HFFc6 (cell line): ENCODE results near the gene PSG7. TPM values are rescaled to one million over a fixed set of nuclear protein-coding genes. Genes with fewer than 3 reads are reported as not detected.
"Not testable (repeated sequence)": the region's sequence is repeated elsewhere in the genome, so short reads cannot be mapped to it uniquely, and the experiment has no call there.

Source experiments
- DNase-seq: peaks from one replicate; pipeline ENCODE4 v3.0.0-alpha.2; 2018
- H3K27ac Mint-ChIP-seq: 2 replicates; pipeline ENCODE4 v1.8.0; 2020; ENCODE audit warnings: mild to moderate bottlenecking, mixed read lengths
- H3K27me3 Mint-ChIP-seq: 2 replicates; pipeline ENCODE4 v1.8.0; 2021; ENCODE audit warnings: mild to moderate bottlenecking, moderate library complexity, mixed read lengths; ENCODE audit not compliant: insufficient read depth
- H3K36me3 Mint-ChIP-seq: 2 replicates; pipeline ENCODE4 v1.8.0; 2021; ENCODE audit warnings: low read depth, mixed read lengths
- H3K4me1 Mint-ChIP-seq: 2 replicates; pipeline ENCODE4 v1.8.0; 2020; ENCODE audit warnings: low read depth, mixed read lengths
- H3K4me3 Mint-ChIP-seq: 2 replicates; pipeline ENCODE4 v1.8.0; 2020; ENCODE audit warnings: mild to moderate bottlenecking, moderate library complexity, mixed read lengths
- H3K9me3 Mint-ChIP-seq: 2 replicates; pipeline ENCODE4 v1.8.0; 2020; ENCODE audit warnings: mild to moderate bottlenecking, mixed read lengths
- total RNA-seq, 6 experiments: library from RNA; stranded (reverse); fragmentation: NEBNext Ultra II Directional; extraction: Animal tissue kit (Norgen Biotek cat#: 25700); gene quantifications; 2 replicates in 1 of 6; 3 replicates in 5 of 6; pipeline ENCODE4 v1.2.3, GENCODE V29; 2021
- TF ChIP-seq, protein P1 (sequence below): fragments of 200-600 bp; sonication (generic); IDR thresholded peaks from 2 replicates; pipeline ENCODE4 v1.5.0; 2021; ENCODE audit warnings: antibody characterized with exemption, mild to moderate bottlenecking

PSG7 gene
- total RNA-seq, 6 experiments from 2014 or later: 0.10 to 0.28 (median 0.18) TPM; not detected in 1

DNA sequence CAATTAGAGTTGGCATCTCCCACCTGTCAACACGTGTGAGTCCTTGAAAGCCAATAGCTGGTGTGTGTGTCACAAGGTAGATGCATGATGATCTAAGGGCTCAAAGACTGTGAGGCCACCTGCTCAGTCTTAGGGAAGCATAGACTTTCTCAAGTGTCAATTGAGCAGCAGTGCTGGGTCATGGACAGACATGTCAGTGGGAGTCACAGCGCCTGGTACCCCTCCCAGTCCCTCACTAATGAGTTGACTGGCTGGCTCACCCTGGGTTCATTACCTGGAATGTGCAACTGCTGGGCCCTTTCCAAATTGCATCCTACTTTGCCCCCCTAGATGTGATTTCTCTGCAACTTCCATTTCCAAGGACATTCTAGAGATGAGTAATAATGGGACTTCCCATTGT lies 10.2 kb downstream of the PSG7 start:
- TF ChIP-seq, protein P1, sequence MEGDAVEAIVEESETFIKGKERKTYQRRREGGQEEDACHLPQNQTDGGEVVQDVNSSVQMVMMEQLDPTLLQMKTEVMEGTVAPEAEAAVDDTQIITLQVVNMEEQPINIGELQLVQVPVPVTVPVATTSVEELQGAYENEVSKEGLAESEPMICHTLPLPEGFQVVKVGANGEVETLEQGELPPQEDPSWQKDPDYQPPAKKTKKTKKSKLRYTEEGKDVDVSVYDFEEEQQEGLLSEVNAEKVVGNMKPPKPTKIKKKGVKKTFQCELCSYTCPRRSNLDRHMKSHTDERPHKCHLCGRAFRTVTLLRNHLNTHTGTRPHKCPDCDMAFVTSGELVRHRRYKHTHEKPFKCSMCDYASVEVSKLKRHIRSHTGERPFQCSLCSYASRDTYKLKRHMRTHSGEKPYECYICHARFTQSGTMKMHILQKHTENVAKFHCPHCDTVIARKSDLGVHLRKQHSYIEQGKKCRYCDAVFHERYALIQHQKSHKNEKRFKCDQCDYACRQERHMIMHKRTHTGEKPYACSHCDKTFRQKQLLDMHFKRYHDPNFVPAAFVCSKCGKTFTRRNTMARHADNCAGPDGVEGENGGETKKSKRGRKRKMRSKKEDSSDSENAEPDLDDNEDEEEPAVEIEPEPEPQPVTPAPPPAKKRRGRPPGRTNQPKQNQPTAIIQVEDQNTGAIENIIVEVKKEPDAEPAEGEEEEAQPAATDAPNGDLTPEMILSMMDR: no peak
- Mint-ChIP-seq H3K9me3 (no peaks in the 10 kb centered on the region), H3K4me3 (no peak overlapping the region), H3K36me3 (no peaks in the 10 kb centered on the region), H3K4me1 (peaks cover 56% of the 10 kb centered on the region), H3K27me3 (peaks cover 3% of the 10 kb centered on the region; the same call in 1 of the 2 replicates), H3K27ac (no peak overlapping the region)
- no peak for DNase-seq

DNA sequence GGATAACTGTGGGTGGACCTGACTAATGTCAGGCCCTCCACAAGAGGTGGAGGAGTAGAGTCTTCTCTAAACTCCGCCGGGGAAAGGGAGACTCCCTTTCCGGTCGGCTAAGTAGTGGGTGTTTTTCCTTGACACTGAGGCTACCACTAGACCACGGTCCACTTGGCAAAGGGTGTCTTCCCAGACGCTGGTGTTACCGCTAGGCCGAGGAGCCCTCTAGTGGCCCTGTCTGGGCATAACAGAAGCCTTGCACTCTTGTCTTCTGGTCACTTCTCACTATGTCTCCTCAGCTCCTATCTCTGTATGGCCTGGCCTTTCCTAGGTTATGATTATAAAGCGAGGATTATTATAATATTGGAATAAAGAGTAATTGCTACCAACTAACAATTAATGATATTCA lies 13.9 kb downstream of the PSG7 start:
- Mint-ChIP-seq H3K27ac (peak overlapping the region; percentile 11; the same call in 1 of the 2 replicates), H3K4me1 (peaks cover 60% of the 10 kb centered on the region)
- not testable (repeated sequence) for H3K27me3 Mint-ChIP-seq, H3K9me3 Mint-ChIP-seq, H3K36me3 Mint-ChIP-seq, H3K4me3 Mint-ChIP-seq
- peak; percentile 72 for DNase-seq
- TF ChIP-seq, protein P1: peak; percentile 90

DNA sequence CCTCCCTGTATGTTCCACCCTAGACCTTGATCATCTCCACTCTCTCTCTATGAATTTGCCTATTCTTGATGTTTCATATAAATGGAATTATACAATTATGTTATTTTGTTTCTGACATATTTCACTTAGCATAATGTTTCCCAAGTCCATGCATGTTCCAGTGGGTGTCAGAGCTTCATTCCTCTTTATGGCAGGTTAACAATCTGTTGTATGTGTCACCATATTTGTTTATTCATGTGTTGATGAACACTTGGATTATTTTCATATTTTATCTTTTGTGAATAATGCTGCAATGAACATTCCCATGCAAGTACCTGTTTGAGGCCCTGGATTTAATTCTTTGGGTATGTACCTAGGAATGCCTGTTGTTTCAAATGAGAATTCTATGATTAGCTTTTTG lies 16.0 kb downstream of the PSG7 start:
- not testable (repeated sequence) for H3K27me3 Mint-ChIP-seq, DNase-seq, H3K9me3 Mint-ChIP-seq, H3K27ac Mint-ChIP-seq, H3K4me3 Mint-ChIP-seq
- peaks cover 12% of the 10 kb centered on the region for H3K36me3 Mint-ChIP-seq
- peaks cover 63% of the 10 kb centered on the region for H3K4me1 Mint-ChIP-seq

DNA sequence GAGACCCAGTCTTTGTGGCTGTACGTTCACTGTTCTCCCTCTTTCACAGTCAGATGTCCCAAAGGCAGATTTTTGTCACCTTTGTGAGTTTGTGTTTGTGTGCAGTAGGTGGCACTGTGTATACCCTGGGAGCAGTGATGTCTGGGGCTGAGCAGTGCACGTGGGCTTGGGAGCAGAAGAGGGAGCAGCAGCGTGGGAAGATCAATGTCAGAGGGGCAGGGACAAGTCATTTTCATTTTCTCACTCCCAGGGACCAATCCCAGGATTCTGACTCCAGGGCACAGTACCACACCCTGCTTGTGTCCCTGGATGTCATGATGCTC lies 17.3 kb downstream of the PSG7 start:
- H3K9me3 Mint-ChIP-seq: no peaks in the 10 kb centered on the region
- H3K27me3 Mint-ChIP-seq: peaks cover 3% of the 10 kb centered on the region; the same call in 1 of the 2 replicates
- H3K4me3 Mint-ChIP-seq: no peak overlapping the region

DNA sequence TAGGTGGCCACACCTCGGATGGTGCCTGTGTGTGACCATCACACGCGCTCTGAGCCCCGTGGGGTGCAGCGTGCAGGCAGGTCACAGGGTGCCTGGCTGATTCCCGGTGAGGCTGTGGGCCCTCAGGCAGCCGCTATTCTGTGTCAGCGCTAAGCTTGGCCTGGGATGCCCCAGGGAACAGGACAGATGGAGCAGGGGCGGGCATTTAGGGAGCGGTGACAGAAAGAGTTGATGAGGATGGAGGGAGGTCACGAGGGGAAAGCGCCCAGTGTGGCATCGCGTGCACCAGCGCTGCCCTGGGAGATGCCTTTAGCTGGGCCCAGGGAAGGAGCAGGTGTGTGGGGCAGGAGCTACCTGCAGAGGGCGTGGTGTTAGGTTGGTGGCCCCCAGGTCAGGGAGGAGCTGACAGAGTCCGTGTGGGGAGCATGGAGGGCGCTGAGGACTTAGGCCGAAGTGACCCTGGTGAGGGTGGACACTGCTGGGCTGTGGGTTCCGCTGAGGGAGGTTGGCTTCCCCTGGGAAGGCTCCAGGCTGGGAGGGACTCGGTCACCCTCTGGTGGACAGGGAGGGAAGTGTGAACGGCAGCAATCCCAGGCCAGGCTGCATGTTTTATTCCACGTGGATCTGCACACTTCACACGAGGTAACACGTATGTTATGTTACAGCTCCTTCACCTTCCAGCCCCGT lies 17.8 kb downstream of the PSG7 start:
- H3K36me3 Mint-ChIP-seq: peaks cover 12% of the 10 kb centered on the region
- H3K4me3 Mint-ChIP-seq, DNase-seq, H3K9me3 Mint-ChIP-seq, H3K27me3 Mint-ChIP-seq: not testable (repeated sequence)
- H3K4me1 Mint-ChIP-seq: peaks cover 70% of the 10 kb centered on the region
- TF ChIP-seq, protein P1: peak; percentile 74
- H3K27ac Mint-ChIP-seq: peak overlapping the region; percentile 45; the same call in 1 of the 2 replicates

More for the DNA sequence above, 17.3 kb downstream of the PSG7 start:
- peak overlapping the region; percentile 45 for H3K27ac Mint-ChIP-seq
- H3K4me1 Mint-ChIP-seq: peaks cover 70% of the 10 kb centered on the region
- DNase-seq: no peak
- TF ChIP-seq, protein P1: peak; percentile 39
- H3K36me3 Mint-ChIP-seq: peaks cover 12% of the 10 kb centered on the region

DNA sequence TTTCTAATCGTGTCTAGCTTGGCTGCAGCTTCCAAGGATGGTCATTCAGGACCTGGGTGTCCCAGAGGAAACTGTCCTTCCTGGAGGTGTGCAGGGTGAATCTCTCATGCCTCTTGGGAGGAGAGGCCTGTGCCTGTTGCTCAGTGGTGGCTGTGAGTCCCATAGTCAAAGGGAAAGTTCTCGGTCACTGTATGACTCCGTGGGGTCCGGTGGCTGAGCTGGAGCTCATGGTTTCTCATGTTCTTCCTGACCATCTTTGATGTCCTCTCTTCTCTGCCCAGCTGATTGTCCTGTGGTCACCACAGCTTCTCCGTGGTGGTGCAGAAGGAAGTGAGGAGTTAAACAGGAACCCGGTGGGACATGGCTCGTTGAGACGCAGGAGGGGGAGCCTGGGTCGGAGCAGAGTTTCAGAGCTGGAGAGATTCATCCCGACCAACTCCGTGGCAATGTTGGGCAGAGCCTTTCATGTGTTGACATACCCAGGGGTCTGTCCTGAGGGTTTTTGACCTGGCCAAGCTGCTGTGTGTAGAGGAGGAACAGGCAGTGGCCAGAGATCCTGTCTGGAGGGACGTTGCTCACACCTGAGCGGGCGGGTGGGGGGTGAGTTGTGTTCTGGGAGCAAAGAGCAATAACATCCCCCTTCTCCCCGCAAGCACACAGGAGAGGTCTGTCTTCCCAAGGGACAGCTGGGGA lies 18.5 kb downstream of the PSG7 start:
- not testable (repeated sequence) for DNase-seq, H3K27me3 Mint-ChIP-seq, H3K9me3 Mint-ChIP-seq, H3K4me3 Mint-ChIP-seq
- Mint-ChIP-seq H3K27ac (peak overlapping the region; percentile 69; the same call in 1 of the 2 replicates), H3K36me3 (peaks cover 12% of the 10 kb centered on the region), H3K4me1 (peaks cover 73% of the 10 kb centered on the region)

DNA sequence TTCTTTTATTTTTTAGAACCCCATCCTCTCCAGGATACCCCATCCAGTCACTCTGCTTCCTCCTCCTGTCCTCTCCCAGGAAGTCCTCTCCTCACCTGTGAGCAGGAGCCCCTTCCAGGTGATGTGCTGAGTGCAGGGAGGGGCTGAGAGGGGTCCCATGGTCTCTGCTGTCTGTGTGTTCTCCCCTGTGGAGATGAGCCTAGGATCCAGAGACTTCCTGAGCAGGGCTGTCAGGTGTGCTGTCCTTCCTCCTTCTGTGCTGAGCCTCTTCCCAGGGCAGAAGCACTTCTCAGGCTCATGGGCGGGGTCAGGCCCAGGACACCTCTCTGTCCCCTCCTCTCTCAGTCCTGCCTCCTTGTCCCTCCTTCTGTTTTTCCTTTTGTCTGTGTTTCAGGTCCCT lies 19.4 kb downstream of the PSG7 start, which contains the start of gene PSG6:
PSG6 (minus strand) TSS at position 261 of the 400 bp plus-strand sequence; CDS start at position 159, 102 bp downstream.
- Mint-ChIP-seq H3K36me3 (peaks cover 12% of the 10 kb centered on the region), H3K4me1 (peaks cover 69% of the 10 kb centered on the region), H3K27ac (peak within 1 kb of the TSS; percentile 69)
- H3K27me3 Mint-ChIP-seq, DNase-seq, H3K9me3 Mint-ChIP-seq, H3K4me3 Mint-ChIP-seq: not testable (repeated sequence)

DNA sequence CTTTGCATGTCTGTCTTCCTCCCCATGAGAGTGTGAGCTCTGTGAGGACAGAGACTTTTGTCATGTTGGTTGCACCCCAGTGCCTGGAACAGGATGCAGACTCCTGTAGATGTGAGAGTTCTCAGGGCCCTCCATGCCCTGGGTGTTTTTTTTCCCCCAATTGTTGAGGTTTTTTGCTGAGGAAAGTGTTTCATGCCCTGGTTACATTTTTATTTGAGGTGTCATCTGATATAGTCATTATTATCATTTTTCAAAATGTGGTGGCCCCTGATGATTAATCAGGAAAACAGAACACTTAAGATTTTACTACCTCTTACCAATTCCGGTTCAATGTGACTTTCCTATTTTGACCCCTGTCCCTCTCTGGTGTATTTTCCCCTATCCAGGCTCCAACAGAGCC lies 20.1 kb downstream of the PSG7 start:
- H3K27me3 Mint-ChIP-seq, DNase-seq, H3K4me3 Mint-ChIP-seq, H3K9me3 Mint-ChIP-seq: not testable (repeated sequence)
- H3K27ac Mint-ChIP-seq: peak overlapping the region; percentile 32; the same call in 1 of the 2 replicates
- H3K4me1 Mint-ChIP-seq: peaks cover 62% of the 10 kb centered on the region
- H3K36me3 Mint-ChIP-seq: peaks cover 12% of the 10 kb centered on the region

DNA sequence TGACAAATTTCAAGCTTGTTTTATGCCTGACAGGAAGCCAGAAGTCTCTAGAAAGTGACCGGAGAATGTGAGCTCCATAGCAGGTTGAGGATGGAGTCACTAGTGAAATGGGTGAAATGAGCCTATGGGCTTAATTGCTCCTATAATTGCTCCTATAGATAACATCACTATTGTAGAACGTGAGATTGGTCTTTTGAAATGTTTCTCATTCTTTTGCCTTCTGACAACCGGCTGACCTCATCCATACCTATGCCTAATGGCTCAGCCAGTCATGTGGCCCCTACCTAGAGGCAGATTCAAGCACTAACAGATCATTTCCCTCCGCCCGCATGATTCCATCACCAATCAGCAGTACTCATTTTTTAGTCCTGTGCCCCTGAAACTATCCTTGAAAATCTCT lies 23.5 kb downstream of the PSG7 start:
- not testable (repeated sequence) for DNase-seq, H3K36me3 Mint-ChIP-seq, H3K9me3 Mint-ChIP-seq, H3K27ac Mint-ChIP-seq, H3K27me3 Mint-ChIP-seq, H3K4me3 Mint-ChIP-seq
- peaks cover 38% of the 10 kb centered on the region for H3K4me1 Mint-ChIP-seq

DNA sequence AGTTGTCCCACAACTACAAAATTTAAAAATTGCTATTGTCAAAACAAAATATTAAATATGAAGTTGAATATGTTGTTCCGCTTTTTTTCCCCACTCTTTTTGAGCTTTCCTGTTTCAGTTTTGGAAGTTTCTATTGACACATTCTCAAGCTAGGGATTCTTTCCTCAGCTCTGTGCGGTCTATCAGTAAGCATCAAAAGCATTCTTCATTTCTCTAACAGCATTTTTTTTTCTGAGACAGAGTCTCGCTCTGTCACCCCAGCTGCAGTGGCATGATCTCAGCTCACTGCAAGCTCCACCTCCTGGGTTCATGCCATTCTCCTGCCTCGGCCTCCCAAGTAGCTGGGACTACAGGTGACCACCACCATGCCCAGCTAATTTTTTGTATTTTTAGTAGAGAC lies 24.1 kb downstream of the PSG7 start:
- peaks cover 32% of the 10 kb centered on the region for H3K4me1 Mint-ChIP-seq
- not testable (repeated sequence) for H3K4me3 Mint-ChIP-seq, H3K9me3 Mint-ChIP-seq, H3K27me3 Mint-ChIP-seq, DNase-seq, H3K27ac Mint-ChIP-seq, H3K36me3 Mint-ChIP-seq
